ENCODE measurements around the gene ADAD2.

GRCh38 chr16:84234321-84235241, 43.6 kb downstream of the ADAD2 start:
- TF ChIP-seq NFIC (IDR thresholded peaks at IDR 0.05; ENCODE audit: low read depth, low read length), result no peak
- no peak for TF ChIP-seq SPI1 (IDR thresholded peaks at IDR 0.05; ENCODE audit: borderline replicate concordance, insufficient read depth, low read depth, low read length)
- no peak for TF ChIP-seq CTCF (IDR thresholded peaks at IDR 0.05 in 2 of 3, conservative IDR thresholded peaks at IDR 0.05 in 1 of 3; ENCODE audit: control insufficient read depth in 2 of 3, extremely low read depth in 1 of 3, insufficient read depth in 1 of 3, low read depth in 3 of 3, low read length in 3 of 3)
- no peak for TF ChIP-seq ZNF274 (IDR thresholded peaks at IDR 0.05; ENCODE audit: insufficient read depth, insufficient read length)
- TF ChIP-seq FOXM1 (IDR thresholded peaks at IDR 0.05; ENCODE audit: low read depth, low read length), result no peak
- TF ChIP-seq, protein P1, sequence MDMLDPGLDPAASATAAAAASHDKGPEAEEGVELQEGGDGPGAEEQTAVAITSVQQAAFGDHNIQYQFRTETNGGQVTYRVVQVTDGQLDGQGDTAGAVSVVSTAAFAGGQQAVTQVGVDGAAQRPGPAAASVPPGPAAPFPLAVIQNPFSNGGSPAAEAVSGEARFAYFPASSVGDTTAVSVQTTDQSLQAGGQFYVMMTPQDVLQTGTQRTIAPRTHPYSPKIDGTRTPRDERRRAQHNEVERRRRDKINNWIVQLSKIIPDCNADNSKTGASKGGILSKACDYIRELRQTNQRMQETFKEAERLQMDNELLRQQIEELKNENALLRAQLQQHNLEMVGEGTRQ (IDR thresholded peaks at IDR 0.05; ENCODE audit: borderline replicate concordance, low read depth, low read length), result no peak

All from GM12878 (cell line).